Activated CD8-positive, alpha-beta memory T cell treated with anti-CD3 and anti-CD28 coated beads for 36 hours (primary cell): ENCODE results near the gene APBB1IP. TPM values are rescaled to one million over a fixed set of nuclear protein-coding genes. Genes with fewer than 3 reads are reported as not detected.
"Not testable (repeated sequence)": the region's sequence is repeated elsewhere in the genome, so short reads cannot be mapped to it uniquely, and the experiment has no call there.

Experiments
- CTCF ChIA-PET: fragments of 350-600 bp; sonication (Branson Sonifier 250); formaldehyde crosslinking; loops from one replicate; lab custom pipeline; 2021; ENCODE audit warnings: antibody characterized with exemption; lab: Charles Lee
- POLR2A ChIA-PET: fragments of 350-600 bp; sonication (Branson Sonifier 250); formaldehyde crosslinking; loops from one replicate; lab custom pipeline; 2021; ENCODE audit warnings: antibody characterized with exemption; lab: Charles Lee
- total RNA-seq, 2 experiments: library from RNA; stranded (reverse); gene quantifications; one replicate each; pipeline ENCODE4 v1.2.3, GENCODE V29; 2021

The APBB1IP gene
- total RNA-seq, 2 experiments from 2014 or later: 55.0 to 55.9 TPM

DNA sequence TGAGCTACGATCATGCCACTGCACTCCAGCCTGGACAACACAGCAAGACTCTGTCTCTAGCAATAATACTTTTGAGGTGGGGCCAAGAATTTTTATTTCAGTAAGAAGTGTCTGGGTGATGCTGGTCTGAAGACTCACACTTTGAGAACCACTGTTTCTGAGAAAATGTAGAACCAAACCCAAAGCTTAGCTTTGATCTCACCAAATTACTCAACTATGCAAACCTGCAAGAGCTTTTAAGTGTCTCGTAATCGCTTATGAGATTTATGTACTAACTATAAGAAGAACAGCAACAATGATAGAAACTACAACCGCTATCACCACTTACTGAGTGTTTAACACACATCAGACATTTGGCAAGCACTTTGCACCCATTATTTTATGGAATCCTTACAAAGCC lies 29.5 kb downstream of the APBB1IP start:
- CTCF ChIA-PET: interaction anchor here (1.2 to 2.1 kb wide), 4 partner anchors 13 to 29 kb away, joined by 3 to 8 read pairs (median 3); no protein-coding TSS in a partner anchor

DNA sequence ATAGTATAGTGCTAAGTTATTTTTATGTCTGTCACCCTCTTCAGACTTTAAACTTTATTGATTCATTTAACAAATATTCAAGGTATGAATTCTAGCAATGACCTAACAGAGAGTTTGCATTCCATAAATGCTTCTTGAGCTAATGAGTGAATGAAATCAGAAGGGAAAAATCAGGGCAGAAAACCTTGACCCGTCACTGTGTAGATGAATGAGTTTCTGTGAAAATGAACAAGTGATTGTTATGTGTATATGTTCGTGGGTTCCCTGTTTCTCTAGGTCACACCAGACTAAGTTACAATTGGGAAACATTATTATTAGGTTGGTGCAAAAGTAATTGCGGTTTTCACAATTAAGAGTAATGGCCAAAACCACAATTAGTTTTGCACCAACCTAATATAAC lies 30.1 kb downstream of the APBB1IP start:
- POLR2A ChIA-PET: interaction anchor here (0.6 to 2.8 kb wide), 4 partner anchors 13 to 26 kb away, joined by 3 to 11 read pairs (median 6); no protein-coding TSS in a partner anchor
- CTCF ChIA-PET: interaction anchor here (1.2 to 2.1 kb wide), 4 partner anchors 12 to 26 kb away, joined by 3 to 8 read pairs (median 3); no protein-coding TSS in a partner anchor

More for the DNA sequence above, 29.5 kb downstream of the APBB1IP start:
- POLR2A ChIA-PET: interaction anchor here (0.6 to 2.8 kb wide), 3 partner anchors 20 to 25 kb away, joined by 3 to 11 read pairs (median 9); no protein-coding TSS in a partner anchor

DNA sequence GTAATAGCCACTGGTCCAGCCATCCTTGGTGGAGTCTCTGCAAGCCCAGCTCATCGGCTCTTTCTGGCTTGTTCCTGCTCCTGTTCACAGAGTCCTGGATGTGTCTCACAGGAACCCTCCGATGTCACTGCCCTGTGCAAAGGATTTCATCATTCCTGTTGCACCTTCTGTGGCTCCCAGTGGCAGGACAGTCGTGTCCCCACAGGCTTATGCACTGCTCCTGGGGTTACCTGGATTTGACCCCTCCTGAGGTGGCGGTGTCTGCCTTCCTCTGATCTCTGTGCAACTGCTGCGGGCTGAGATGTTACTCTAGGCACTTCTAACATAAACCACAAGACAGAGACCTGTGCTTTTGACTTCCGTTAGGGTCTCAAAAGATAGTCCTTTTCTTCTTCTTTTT lies 30.6 kb downstream of the APBB1IP start:
- ChIA-PET POLR2A (interaction anchor here (0.6 to 2.8 kb wide), 4 partner anchors 13 to 686 kb away, joined by 3 to 9 read pairs (median 4); partner anchors contain the start of gene YME1L1), CTCF (interaction anchor here (0.7 to 1.4 kb wide), 4 partner anchors 12 to 77 kb away, joined by 3 read pairs; no protein-coding TSS in a partner anchor)

DNA sequence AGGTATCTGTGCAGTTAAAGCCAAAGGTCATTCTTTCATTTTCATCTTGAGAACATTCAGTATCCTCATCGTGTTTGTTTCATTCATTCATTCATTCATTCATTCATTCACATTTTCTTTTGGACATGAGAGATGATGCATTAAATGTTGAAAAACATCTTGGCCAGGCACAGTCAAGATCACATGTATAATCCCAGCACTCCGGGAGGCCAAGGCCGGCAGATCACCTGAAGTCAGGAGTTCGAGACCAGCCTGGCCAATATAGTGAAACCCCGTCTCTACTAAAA lies 34.3 kb downstream of the APBB1IP start:
- CTCF ChIA-PET: no interaction called here

DNA sequence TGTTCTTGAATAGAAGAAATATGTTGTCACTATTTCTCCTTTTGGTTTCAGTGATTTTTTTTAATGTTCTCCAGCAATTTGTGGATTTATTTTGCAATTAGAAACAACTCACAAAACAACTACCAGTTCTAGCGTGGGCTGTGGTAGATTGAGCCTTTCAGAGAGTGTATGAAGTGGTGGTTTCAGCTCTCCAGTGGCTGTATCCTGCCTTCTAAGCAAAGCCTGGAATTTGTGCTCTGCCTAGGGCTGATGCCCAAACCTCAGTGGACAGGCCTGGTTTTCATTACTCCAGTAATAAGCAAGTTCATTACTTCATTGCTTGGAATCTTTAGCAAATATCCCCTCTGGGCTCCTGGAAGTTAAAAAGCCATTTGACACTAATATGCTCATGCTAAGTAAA lies 35.9 kb downstream of the APBB1IP start:
- POLR2A ChIA-PET: no interaction called here
- CTCF ChIA-PET: interaction anchor here (0.7 to 1.3 kb wide), 3 partner anchors 9 to 39 kb away, joined by 3 to 5 read pairs (median 3); no protein-coding TSS in a partner anchor

More for the DNA sequence above, 34.3 kb downstream of the APBB1IP start:
- POLR2A ChIA-PET: no interaction called here

DNA sequence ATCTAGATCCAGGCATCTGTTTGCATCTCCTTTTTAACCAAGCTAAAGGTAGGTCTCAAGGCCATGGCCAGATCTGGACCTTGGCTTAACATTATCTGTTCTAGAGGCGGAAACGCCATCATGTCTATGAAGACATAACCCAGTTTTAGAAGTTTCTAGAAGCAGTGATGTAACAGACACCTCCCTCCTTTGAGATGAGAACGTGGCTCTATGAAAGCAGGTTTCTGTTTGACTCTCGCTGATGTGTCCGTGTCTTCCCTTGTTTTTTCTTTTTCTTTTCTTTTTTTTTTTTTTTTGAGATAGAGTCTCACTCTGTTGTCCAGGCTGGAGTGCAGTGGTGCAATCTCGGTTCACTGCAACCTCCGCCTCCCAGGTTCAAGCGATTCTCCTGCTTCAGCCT lies 36.7 kb downstream of the APBB1IP start:
- CTCF ChIA-PET: interaction anchor here (0.7 to 1.5 kb wide), 2 partner anchors 12 to 120 kb away, joined by 3 to 4 read pairs; no protein-coding TSS in a partner anchor
- POLR2A ChIA-PET: not testable (repeated sequence)

DNA sequence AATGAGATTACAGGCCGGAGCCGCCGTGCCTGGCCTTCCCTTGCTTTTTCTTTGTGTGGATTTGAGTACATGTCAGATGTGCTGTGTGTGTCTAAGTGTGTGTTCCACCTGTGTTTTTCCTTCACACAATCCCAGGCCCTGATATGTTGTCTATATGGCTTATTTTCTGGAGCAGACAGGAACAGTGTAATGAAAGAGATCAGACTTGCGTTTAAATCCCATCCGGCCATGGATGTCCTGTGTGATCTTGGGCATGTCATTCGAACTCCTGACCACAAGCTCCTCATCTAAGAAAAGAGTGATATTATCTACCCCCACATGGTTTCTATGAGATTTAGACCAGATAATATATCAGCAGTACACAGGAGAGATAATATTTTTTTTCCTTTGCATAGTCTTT lies 37.2 kb downstream of the APBB1IP start:
- CTCF ChIA-PET: interaction anchor here (1.5 kb wide), 1 partner anchor 11 kb away, joined by 4 read pairs; no protein-coding TSS in a partner anchor

DNA sequence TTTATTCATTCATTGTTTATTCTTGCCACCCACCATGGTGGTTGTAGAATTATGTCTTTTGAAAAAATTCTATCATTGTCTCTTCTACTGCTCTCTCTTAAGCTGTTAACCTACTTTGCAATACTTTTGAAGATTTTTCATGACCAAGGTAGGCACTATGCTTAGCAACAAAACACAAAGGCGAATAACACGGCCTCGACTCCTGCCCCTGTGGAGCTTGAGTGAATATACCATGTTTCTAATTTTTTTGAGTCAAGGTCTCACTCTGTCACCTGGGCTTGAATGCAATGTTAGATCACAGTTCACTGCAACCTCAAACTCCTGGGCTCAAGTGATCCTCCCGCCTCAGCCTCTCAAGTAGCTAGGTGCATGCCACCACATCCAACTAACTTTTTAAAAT lies 39.4 kb downstream of the APBB1IP start:
- ChIA-PET POLR2A (no interaction called here), CTCF (no interaction called here)

More for the DNA sequence above, 37.2 kb downstream of the APBB1IP start:
- POLR2A ChIA-PET: no interaction called here

DNA sequence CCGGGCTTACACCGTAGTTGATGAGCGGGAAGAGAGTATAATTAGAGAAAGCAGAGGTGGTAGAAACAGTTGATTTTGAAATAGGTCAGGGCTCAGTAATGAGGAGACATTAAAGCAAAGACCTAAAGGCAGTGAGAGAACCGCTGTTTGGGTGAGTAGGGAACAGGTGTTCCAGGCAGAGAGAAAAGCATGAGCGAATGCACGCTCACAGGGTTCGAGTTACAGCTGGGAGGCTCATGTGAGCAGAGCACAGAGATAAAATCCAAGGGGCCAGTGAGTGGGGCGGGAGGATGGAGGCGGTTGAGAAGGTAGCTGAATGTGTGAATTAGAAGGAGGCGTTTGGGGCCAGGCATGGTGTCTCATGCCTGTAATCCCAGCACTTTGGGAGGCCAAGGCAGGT lies 39.9 kb downstream of the APBB1IP start:
- ChIA-PET POLR2A (interaction anchor here (0.6 to 0.7 kb wide), 2 partner anchors 8 to 30 kb away, joined by 3 read pairs; no protein-coding TSS in a partner anchor), CTCF (no interaction called here)

DNA sequence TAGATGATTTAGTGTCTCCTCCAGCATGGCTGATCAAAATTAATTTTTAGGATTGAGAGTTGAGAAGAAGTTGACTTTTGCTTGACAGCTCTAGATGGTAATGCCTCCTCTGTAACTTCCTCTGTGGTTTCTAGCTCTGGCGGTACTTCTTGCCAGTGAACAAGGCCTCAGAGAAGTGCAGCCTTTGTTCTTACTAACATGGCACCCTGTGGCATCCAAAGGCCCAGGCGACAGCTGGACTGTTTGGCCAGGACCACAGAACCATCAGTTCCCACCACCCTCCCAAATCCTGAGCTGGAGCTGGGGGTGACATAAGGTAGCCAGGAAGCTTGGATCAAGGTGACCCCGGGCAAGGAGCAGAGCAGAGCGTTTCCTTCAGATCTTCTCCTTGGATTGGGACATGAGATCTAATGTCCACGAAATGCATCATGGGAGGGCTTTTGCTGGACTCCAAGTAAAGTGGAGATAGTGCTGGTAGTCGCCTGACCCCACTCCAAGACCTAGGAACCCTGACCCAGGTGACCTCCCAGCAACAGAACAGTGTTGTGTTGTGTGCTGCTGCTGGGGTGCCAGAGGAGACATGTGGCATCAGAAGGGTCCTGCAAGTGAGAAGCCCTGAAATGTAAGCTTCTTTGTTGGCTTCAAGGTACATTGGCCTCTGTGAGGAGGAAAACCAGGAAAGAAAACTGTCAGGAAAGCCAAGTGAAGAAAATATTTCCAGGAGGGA lies 41.8 kb downstream of the APBB1IP start:
- ChIA-PET POLR2A (no interaction called here), CTCF (interaction anchor here (0.8 to 1.1 kb wide), 2 partner anchors 12 to 33 kb away, joined by 3 to 8 read pairs; no protein-coding TSS in a partner anchor)

DNA sequence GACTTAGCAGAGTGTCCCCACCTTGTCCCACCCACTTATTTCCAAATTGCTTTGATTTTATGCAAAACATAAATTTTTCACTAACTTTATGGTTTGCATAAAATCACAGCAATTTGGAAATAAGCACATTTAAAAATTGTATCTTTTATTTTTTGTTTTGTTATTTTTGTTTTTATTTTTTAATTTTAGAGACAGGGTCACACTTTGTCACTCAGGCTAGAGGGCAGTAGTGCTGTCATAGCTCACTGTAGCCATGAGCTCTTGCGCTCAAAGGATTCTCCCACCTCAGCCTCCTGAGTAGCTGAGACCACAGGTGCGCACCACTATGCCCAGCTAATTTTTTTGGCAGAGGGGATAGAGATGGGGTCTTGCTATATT lies 43.2 kb downstream of the APBB1IP start:
- CTCF ChIA-PET: interaction anchor here (1.0 kb wide), 1 partner anchor 35 kb away, joined by 3 read pairs; no protein-coding TSS in a partner anchor
- POLR2A ChIA-PET: interaction anchor here (0.7 to 1.0 kb wide), 2 partner anchors 13 to 46 kb away, joined by 3 read pairs; no protein-coding TSS in a partner anchor

DNA sequence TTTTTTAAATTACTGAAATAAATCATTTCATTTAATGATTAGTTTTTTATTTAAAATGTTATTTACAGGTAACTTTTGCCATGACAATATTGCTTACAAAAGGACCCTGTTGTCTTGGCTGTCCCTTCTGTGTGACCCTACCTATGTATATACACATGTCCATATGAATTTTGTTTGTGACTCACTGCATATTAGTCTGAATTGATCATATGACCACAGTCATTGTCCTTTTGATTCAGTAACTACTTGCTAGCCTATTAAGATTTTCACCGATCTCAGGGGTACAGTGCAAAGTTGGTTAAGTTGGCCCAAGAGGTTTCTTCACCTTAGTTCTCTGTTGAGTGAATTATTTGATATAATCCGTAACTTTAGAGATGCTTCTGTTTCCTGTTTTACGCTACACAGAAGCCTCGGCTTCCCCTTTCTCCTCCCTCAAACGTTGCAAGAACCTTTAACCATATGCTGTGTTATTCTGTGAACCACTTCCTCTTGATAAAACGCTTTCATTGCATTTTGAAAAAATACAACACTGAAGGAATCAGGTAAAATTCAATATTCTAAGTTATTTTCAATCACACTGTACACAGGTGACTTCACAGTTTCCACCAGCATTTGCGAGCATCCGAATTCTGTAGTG lies 43.9 kb downstream of the APBB1IP start:
- ChIA-PET POLR2A (interaction anchor here (1.0 kb wide), 1 partner anchor 13 kb away, joined by 3 read pairs; no protein-coding TSS in a partner anchor), CTCF (interaction anchor here (0.9 to 1.0 kb wide), 2 partner anchors 8 to 36 kb away, joined by 3 read pairs; no protein-coding TSS in a partner anchor)

DNA sequence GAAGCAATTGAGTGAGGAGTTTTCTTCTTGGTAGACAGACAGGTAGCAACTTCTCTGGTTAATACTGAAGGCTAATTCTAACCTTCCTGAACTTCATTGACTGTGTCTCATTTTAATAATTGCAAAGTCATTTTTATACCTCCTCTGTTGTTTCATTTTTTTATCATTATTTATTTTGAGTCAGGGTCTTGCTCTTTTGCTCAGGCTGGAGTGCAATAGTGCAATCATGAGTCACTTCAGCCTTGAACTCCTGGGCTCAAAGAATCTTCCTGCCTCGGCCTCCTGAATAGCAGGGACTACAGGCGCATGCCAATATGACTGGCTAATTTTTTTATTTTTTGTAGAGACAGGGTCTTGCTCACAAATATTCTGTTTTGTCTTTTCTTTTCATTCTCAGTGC lies 45.4 kb downstream of the APBB1IP start:
- ChIA-PET POLR2A (no interaction called here), CTCF (interaction anchor here (0.6 to 0.8 kb wide), 3 partner anchors 23 to 1561 kb away, joined by 3 to 5 read pairs (median 4); partner anchors contain the start of gene APBB1IP)

DNA sequence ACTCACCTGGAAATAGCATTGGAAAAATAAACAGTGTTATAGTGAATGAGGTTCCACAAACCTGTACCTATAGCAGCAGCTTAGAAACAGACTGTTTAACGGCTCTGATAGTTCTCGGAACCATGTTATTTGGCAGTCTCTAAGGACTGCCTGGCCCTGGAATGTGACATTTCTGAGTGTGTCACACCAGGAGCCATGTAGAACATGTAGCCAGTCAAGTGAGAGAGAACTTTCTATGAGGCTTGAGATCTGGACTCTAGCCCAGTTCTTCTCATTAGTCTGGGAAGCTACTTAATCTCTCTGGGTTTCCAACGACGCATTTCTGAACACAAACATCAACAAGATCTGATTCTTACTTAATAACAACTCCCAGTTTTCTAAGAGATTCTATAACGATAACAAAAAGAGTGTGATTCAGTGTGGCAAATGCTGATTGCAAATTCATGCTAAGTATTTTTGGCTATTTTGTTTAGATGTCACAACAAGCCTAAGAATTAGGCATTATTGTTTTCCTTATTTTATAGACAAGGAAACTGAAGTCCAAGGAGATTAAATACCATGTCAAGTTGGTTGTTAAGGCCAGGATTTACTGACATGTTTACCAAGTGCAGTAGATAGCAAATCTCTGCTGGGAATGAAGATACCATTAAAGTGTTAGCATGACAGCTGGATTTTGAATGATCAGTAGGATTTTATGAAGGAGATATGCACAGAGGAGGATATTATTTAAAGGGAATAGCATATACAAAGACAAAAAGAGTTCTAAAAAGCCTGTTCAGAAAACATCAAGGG lies 47.2 kb downstream of the APBB1IP start:
- ChIA-PET CTCF (no interaction called here), POLR2A (no interaction called here)

DNA sequence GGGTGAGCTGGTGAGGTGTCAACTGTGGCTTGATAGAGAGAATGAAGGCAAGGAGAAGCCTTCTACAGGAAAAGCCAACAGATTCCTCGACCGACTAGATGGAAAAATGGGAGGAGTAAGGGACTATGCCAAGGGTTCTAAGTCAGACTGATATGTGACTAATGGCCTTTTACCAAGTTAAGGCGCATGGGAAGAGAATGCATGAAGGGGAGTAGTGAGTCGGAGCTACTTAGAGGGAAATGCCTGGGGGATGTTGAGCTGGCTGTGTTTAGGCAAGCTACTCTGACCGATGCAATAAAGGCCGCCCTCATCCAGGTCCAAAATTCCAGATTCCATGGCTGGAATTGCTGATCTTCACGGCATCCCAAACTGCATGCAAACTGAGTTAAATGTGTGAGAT lies 48.2 kb downstream of the APBB1IP start:
- CTCF ChIA-PET: interaction anchor here (0.7 to 1.0 kb wide), 3 partner anchors 11 to 933 kb away, joined by 3 to 4 read pairs (median 3); no protein-coding TSS in a partner anchor
- POLR2A ChIA-PET: interaction anchor here (0.8 to 1.2 kb wide), 3 partner anchors 8 to 48 kb away, joined by 3 to 5 read pairs (median 3); partner anchors contain the start of gene APBB1IP

DNA sequence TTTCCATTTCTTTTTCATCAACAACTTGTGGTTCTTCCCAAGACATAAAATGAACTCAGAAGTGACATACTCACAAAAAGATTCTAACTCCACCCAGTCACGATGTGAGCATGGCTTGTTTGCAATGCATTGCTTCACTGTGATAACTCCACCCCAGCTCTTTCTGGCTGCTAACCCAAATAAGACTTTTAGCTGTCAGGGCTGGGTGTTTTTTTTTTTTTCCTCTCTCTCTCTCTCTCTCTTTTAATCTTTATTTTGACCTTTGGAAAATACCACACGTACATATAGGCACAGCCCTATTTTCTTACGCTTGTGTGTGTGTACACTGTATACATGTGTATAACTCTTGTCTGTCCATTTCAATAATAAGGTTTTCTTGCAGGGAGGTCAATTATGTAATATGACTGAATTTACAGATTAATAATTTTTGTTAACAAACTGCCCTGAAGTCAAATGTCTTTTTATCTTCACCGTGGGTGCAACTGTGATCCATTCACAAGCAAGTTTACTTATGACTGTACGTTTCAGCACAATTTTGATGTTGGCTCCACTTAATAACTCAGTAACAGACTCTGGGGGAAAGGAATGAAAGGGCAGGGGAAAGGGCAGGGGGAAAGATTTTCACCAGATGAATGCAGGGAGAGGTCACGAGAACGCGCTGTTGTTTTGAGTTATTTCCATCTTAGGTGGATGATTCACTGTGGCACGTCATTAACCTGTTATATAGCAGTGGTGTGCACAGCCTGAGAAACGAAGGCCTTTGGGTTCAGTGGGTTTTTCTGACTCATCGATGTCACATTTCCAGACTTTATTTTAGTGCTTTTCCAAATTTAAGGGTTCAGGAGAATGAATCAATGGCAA lies 49.1 kb downstream of the APBB1IP start:
- POLR2A ChIA-PET: interaction anchor here (0.8 to 1.2 kb wide), 4 partner anchors 9 to 49 kb away, joined by 3 to 5 read pairs (median 3); partner anchors contain the start of gene APBB1IP
- CTCF ChIA-PET: interaction anchor here (0.7 to 1.0 kb wide), 3 partner anchors 12 to 934 kb away, joined by 3 to 4 read pairs (median 3); no protein-coding TSS in a partner anchor

DNA sequence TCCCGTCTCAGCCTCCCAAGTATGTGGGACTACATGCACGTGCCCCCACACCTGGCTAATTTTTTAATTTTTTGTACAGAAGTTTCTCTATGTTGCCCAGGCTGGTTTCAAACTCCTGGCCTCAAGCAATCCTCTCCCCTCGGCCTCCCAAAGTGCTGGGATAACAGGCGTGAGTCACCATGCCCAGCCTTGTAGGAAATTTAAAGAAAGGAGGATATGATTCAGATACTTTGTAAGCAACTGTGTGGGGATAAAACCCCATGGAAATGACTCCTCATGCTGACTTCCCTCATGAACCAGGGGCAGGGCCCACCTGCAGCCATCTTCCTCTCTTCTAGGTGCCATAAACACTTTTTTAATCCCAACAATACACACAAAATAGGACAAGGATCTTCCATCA lies 50.2 kb downstream of the APBB1IP start:
- POLR2A ChIA-PET: no interaction called here
- CTCF ChIA-PET: no interaction called here
